GM19397 (cell line): Measurements from ENCODE around the gene ZNF358.

Experiments
- ATAC-seq: cut with Tn5 transposase; IDR thresholded peaks from one replicate; pipeline ENCODE4 v1.9.1; 2021; ENCODE audit warnings: mild to moderate bottlenecking, moderate library complexity; ENCODE audit not compliant: unreplicated experiment

Gene ZNF358

DNA sequence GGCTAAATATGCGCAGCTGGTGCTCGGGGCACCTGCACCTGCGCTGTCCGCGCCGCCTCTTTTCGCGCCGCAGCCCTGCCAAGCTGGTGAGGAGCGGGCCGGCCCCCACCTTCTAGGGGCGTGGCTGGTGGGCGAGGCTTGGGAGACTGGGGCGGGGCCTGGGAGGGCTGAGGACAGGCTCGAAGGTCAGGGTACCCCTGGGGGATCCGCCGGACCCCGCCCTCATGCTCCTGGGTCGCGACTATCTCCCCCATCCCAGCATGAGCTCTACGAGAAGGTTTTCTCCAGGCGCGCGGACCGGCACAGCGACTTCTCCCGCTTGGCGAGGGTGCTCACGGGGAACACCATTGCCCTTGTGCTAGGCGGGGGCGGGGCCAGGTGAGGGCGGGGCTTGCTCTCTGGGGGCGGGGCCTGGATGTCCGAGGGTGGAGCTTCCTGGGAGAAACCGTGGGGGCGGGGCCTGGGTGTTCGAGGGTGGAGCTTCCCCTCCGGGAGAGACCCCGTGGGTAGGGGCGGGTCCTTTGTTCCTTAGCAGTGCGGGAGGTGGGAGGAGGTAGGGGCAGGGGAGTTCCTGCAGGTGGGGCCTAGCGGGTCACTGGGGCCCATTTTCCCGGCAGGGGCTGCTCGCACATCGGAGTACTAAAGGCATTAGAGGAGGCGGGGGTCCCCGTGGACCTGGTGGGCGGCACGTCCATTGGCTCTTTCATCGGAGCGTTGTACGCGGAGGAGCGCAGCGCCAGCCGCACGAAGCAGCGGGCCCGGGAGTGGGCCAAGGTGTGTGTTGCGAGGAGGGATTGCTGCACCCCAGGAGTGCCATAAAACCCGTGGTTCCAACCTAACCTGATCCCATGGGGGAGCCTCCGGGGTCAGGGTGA is 39.3 kb downstream of the ZNF358 start:
- no peak for ATAC-seq

DNA sequence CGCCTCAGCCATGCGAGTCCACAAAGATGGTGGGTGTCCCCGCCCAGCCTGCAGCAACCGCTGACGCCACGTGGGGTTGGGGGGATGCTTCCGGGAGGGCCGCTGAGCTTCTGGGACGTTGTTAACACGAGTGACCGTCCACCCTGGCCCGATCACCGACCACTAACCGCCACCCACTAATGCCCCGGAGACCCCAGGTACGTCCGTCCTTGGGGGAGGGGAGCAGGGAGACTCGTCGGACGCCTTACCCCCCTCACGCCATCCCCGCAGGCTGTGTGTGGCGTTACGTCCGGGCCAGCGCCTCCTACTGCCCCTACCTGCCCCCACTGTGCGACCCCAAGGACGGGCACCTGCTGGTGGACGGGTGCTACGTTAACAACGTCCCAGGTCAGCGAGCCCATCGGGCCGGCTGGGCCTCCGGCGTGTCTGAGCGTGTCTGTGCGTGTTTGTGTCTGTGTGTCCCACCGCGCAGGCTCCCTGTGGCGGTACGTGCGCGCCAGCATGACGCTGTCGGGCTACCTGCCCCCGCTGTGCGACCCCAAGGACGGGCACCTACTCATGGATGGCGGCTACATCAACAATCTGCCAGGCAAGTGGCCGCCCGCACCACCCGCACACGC is 40.9 kb downstream of the ZNF358 start:
- no peak for ATAC-seq

DNA sequence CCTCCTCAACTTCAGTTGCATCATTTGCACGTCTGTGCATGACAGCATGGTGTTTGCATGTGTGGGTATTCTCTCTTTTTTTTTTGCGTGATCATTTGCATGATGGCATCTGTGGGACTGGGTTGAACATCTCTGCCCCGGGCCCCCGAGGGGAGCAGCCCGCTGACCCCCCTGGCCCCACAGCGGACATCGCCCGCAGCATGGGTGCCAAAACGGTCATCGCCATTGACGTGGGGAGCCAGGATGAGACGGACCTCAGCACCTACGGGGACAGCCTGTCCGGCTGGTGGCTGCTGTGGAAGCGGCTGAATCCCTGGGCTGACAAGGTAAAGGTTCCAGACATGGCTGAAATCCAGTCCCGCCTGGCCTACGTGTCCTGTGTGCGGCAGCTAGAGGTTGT is 42.8 kb downstream of the ZNF358 start:
- no peak for ATAC-seq

DNA sequence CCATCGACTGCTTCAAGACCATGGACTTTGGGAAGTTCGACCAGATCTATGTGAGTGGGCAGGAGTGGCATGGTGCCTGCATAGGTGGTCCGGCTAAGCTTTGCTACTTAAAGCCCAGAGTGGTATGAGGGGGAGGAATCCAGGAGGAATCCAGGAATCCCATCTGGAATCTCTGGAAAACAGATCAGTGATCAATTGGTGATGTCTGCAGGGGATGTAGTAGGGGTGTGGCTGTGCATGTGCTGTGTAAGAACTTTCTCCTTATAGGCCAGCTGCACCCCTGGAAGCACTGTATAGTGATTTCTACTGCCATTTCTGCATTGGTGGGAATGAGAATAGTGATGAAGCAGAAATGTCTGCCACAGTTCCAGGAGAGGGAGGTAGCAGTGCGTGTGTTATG is 43.2 kb downstream of the ZNF358 start:
- ATAC-seq, result no peak

DNA sequence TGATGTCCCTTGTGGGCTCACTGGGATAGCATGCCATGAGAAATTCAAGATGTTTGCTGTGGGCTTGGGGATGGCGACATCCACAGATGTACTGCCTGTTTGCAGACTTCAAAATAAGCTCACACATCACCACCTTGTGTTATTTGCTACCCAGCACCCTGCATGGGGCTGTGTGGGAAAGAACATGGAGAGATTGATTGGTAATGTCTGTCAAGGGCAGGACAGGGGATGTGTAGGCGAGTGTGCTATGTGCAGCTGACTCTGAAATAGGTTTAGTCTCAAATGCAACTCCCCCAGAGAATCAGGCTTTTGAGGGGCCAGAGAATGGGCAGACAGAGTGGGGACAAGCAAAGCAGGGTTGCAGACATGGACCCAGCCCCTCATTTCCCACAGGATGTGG is 44.4 kb downstream of the ZNF358 start:
- no peak for ATAC-seq

DNA sequence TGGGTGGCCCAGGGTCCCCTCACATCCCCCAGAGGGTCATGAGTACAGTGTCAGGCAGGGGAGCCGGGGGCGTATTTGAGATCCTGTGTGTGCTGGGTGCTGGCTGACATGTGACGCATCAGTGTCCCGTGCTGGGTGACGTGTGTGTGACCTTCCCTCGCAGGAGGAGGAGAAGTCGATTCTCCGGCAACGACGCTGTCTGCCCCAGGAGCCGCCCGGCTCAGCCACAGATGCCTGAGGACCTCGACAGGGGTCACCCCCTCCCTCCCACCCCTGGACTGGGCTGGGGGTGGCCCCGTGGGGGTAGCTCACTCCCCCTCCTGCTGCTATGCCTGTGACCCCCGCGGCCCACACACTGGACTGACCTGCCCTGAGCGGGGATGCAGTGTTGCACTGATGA is 45.4 kb downstream of the ZNF358 start:
- no peak for ATAC-seq

DNA sequence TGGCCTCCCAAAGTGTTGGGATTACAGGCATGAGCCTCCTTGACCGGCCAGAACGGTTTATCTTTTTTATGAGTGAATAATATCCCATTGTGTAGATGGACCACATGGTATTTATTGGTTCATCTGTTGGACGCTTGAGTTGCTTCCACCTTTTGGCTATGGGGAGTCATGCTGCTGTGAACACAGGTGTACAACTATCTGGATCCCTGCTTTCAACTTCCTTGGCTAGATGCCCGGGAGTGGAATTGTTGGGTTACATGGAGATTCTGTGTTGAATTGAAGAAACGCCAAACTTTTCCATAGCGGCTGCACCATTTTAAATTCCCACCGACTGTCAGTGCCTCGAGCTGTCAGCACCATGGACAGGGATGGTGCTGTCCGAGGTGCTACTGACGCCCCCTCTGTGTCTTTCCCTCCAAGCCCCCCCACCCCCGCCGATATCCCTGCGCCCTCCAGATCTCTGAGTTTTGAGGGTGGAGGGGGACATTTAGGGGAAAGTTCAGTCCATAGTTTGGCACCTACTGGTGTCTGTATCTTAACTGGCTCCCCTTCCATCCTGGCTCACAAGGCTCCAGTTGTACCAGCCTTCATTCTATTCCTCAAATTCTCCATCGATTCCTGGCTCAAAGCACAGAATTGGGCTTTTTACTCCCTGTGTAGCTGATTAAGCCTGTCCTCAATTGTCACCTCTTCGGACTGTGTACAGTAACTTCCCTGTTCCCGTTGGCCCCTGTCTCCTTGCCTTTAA is 46.9 kb downstream of the ZNF358 start:
- no peak for ATAC-seq

DNA sequence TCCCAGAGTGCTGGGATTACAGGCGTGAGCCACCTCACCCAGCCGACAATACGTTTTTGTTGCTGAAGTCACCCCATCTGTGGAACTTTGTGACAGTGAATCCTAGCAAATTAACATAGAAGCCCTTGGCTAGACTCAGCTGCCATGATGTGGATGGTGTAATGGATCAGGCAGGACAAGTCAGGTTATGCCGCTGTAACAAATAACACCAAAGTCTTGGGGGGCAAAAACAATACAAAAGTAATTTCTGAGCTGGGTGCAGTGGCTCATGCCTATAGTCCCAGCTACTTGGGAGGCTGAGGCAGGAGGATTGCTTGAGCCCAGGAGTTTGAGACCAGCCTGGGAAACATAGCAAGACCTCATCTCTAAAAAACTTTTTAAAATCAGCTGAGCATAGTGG is 49.0 kb downstream of the ZNF358 start:
- no peak for ATAC-seq

DNA sequence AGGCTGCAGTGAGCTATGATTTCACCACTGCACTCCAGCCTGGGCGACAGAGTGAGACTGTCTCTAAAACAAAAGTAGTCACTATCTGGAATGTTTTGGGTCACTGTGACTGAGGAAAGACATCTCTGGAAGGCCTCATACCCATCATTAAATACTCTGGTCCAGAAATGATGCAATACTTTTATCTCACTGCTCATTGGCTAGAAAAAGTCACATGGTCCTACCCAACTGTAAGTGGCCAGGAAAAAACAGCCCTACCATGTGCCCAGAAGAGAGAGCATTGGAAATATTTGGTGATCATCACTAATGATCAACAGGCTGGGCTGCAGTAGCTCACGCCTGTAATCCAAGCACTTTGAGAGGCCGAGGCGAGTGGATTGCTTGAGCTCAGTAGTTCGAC is 49.4 kb downstream of the ZNF358 start:
- ATAC-seq, result no peak
